Measurements from ENCODE around the gene SLC12A8. TPM values are rescaled to one million over a fixed set of nuclear protein-coding genes. Genes with fewer than 3 reads are reported as not detected.

The SLC12A8 gene
- total and polyA plus RNA-seq, 9 of the 15 experiments (the other 6 are each of a cell fraction or from before 2014, with no cell fraction given): 0.04 to 0.33 (median 0.09) TPM; not detected in 4

- no peak overlapping the region for H3K4me2 ChIP-seq (ENCODE audit: insufficient read depth, low read length)
- intact Hi-C loops (cut with micrococcal nuclease): no loop called here
- in situ Hi-C loops (cut with MboI): no loop called here
- DNase-seq (ENCODE audit: extremely low read depth in 1 of 4, low spot score in 3 of 4): no peak
- H3K9me1 ChIP-seq (ENCODE audit: control insufficient read depth, insufficient read depth, low read length): no peaks in the 10 kb centered on the region
- ChIA-PET POLR2A (no interaction called here), CTCF (ENCODE audit: low intra/inter-chr PET ratio) (no interaction called here)
- H3K36me3 ChIP-seq (ENCODE audit: control insufficient read depth, insufficient read depth, low read length): no peaks in the 10 kb centered on the region
- TF ChIP-seq FOS (IDR thresholded peaks at IDR 0.05; ENCODE audit: extremely low read depth, insufficient read length) (no peak), JUNB (CRISPR knock-in tag; conservative IDR thresholded peaks at IDR 0.05) (no peak), KDM4B (IDR thresholded peaks at IDR 0.05; ENCODE audit: borderline replicate concordance in 2 of 2, low read depth in 1 of 2) (no peak), COPS2 (conservative IDR thresholded peaks at IDR 0.05) (no peak), ZMIZ1 (IDR thresholded peaks at IDR 0.05; ENCODE audit: low read depth in 2 of 2, low read length in 2 of 2) (no peak), SLC30A9 (CRISPR knock-in tag; IDR thresholded peaks at IDR 0.05) (no peak), RB1 (IDR thresholded peaks at IDR 0.05; ENCODE audit: low read depth) (no peak), FOXJ2 (tag; IDR thresholded peaks at IDR 0.05) (no peak)
- TF ChIP-seq, protein P1, sequence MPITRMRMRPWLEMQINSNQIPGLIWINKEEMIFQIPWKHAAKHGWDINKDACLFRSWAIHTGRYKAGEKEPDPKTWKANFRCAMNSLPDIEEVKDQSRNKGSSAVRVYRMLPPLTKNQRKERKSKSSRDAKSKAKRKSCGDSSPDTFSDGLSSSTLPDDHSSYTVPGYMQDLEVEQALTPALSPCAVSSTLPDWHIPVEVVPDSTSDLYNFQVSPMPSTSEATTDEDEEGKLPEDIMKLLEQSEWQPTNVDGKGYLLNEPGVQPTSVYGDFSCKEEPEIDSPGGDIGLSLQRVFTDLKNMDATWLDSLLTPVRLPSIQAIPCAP (CRISPR knock-in tag; IDR thresholded peaks at IDR 0.05; ENCODE audit: borderline replicate concordance): no peak
- WGBS (ENCODE audit: insufficient coverage, low coverage, missing lambda C conversion rate): no CpG with 5 or more reads among the region's 1 CpG
- H3K27me3 ChIP-seq (ENCODE audit: control insufficient read depth in 2 of 2, insufficient read depth in 2 of 2, low read length in 2 of 2): 0 out of 5 replicates have a peak, but pooled peaks cover 0 to under 1% of the 10 kb centered on the region in 2 experiments
- no peaks in the 10 kb centered on the region for H3K79me2 ChIP-seq (ENCODE audit: control insufficient read depth, insufficient read depth, low read length)
- no peak overlapping the region for H3K4me3 ChIP-seq
- no peaks in the 10 kb centered on the region for H3K9me3 ChIP-seq (replicated peaks; ENCODE audit: control insufficient read depth, insufficient read depth, low read depth, low read length)
- no peak overlapping the region for H3K9ac ChIP-seq (ENCODE audit: insufficient read depth in 1 of 2, low read depth in 2 of 2, low read length in 2 of 2)
- H2AFZ ChIP-seq (ENCODE audit: low read depth, low read length): no peak overlapping the region
- FAIRE-seq: no peak
- no peak for ATAC-seq
- no peaks in the 10 kb centered on the region; a peak in 2 of 5 replicates for H3K4me1 ChIP-seq (replicated peaks in 1 of 2; ENCODE audit: control insufficient read depth in 2 of 2, insufficient read depth in 2 of 2, low read length in 2 of 2)
- BruUV-seq (replicated peaks): no TSS peak
- no peak overlapping the region for H3K27ac ChIP-seq (ENCODE audit: extremely low read depth, low read depth, low read length)
- H4K20me1 ChIP-seq (replicated peaks; ENCODE audit: control insufficient read depth, insufficient read depth, low read length): no peaks in the 10 kb centered on the region; the same call in 1 of the 2 replicates
These were observed 107.4 kb downstream of the SLC12A8 start for GRCh38 chr3:125105116-125105515.
